Measurements from ENCODE around the gene LRRC18. TPM values are rescaled to one million over a fixed set of nuclear protein-coding genes. Genes with fewer than 3 reads are reported as not detected.

The LRRC18 gene
- total RNA-seq, 4 donors from 2014 or later, result not detected

GRCh38 chr10:48900371-48900801 is 39.3 kb downstream of the LRRC18 start:
- intact Hi-C loops (cut with DNase I; ENCODE audit: low total_unique reads), result no loop called here
- DNase-seq (ENCODE audit: low spot score in 2 of 2), result peak in 1 of 2 donors; percentile 24
- TF ChIP-seq POLR2A (IDR thresholded peaks at IDR 0.05) (no peak), CTCF (IDR thresholded peaks at IDR 0.05) (no peak)
- 62 to 69% methylated on average over 2 of the region's 2 CpGs for WGBS, 2 donors
- no peak overlapping the region for H3K4me3 ChIP-seq (ENCODE audit: low read depth, poor library complexity, severe bottlenecking)

- H3K4me3 ChIP-seq (ENCODE audit: low read depth, poor library complexity, severe bottlenecking), result no peak overlapping the region
- TF ChIP-seq POLR2A (IDR thresholded peaks at IDR 0.05), result no peak
- intact Hi-C loops (cut with DNase I; ENCODE audit: low total_unique reads), result no loop called here
- WGBS, 2 donors, result 90 to 91% methylated on average over 7 of the region's 8 CpGs
- DNase-seq (ENCODE audit: low spot score in 2 of 2), result peak in 1 of 2 donors; percentile 9
Observed at GRCh38 chr10:48899781-48900180, 39.9 kb downstream of the LRRC18 start.

- 89 to 93% methylated on average over 1 of the region's 1 CpG for WGBS, 2 donors
- TF ChIP-seq CTCF (IDR thresholded peaks at IDR 0.05) (no peak), POLR2A (IDR thresholded peaks at IDR 0.05) (no peak)
- intact Hi-C loops (cut with DNase I; ENCODE audit: low total_unique reads), result no loop called here
- H3K4me3 ChIP-seq (ENCODE audit: low read depth, poor library complexity, severe bottlenecking), result no peak overlapping the region
- DNase-seq (ENCODE audit: low spot score in 2 of 2), result no peak
Observed at GRCh38 chr10:48898426-48898825, 41.2 kb downstream of the LRRC18 start.

- TF ChIP-seq POLR2A (IDR thresholded peaks at IDR 0.05) (no peak), CTCF (IDR thresholded peaks at IDR 0.05) (no peak)
- no peak for DNase-seq (ENCODE audit: low spot score in 2 of 2)
- 87 to 89% methylated on average over 8 to 10 of the region's 10 CpGs for WGBS, 2 donors
- no peak overlapping the region for H3K4me3 ChIP-seq (ENCODE audit: low read depth, poor library complexity, severe bottlenecking)
- intact Hi-C loops (cut with DNase I; ENCODE audit: low total_unique reads), result no loop called here
Observed at GRCh38 chr10:48897441-48897790, 42.2 kb downstream of the LRRC18 start.

- peak in 1 of 2 donors; percentile 38 for DNase-seq (ENCODE audit: low spot score in 2 of 2)
- WGBS, 2 donors, result 61 to 66% methylated on average over 13 of the region's 13 CpGs
- no peak for TF ChIP-seq POLR2A (IDR thresholded peaks at IDR 0.05)
- no peak for TF ChIP-seq CTCF (IDR thresholded peaks at IDR 0.05)
- intact Hi-C loops (cut with DNase I; ENCODE audit: low total_unique reads), result no loop called here
- no peak overlapping the region for H3K4me3 ChIP-seq (ENCODE audit: low read depth, poor library complexity, severe bottlenecking)
Observed at GRCh38 chr10:48896756-48897440, 42.7 kb downstream of the LRRC18 start.

- no peak overlapping the region for H3K4me3 ChIP-seq (ENCODE audit: low read depth, poor library complexity, severe bottlenecking)
- TF ChIP-seq POLR2A (IDR thresholded peaks at IDR 0.05), result no peak
- no peak for TF ChIP-seq CTCF (IDR thresholded peaks at IDR 0.05)
- intact Hi-C loops (cut with DNase I; ENCODE audit: low total_unique reads), result no loop called here
- DNase-seq (ENCODE audit: low spot score in 2 of 2), result no peak
- WGBS, 2 donors, result 63 to 70% methylated on average over 3 of the region's 3 CpGs
Observed at GRCh38 chr10:48895803-48896195, 43.8 kb downstream of the LRRC18 start.

All from lower leg skin (tissue), 4 donors.